ENCODE results near the gene BEST3. TPM values are rescaled to one million over a fixed set of nuclear protein-coding genes. Genes with fewer than 3 reads are reported as not detected.

Gene BEST3
- total and polyA plus RNA-seq, 2 of the 4 experiments (the other 2 are of a cell fraction), result under 0.01 to 0.07 TPM

GRCh38 chr12:69641546-69641945, 57.6 kb downstream of the BEST3 start:
- ChIA-PET CTCF (interaction anchor here (2.8 kb wide), 1 partner anchor 15 kb away, joined by 14 read pairs; no protein-coding TSS in a partner anchor), POLR2A (ENCODE audit: unreplicated experiment) (no interaction called here)
- no peak overlapping the region for H2AK5ac ChIP-seq (ENCODE audit: low read depth, low read length)
- no peak overlapping the region for H3K14ac ChIP-seq (replicated peaks; ENCODE audit: low read depth, low read length)
- no peak overlapping the region for H3K23ac ChIP-seq (ENCODE audit: low read depth, low read length)
- H2BK5ac ChIP-seq (ENCODE audit: low read depth, low read length, poor library complexity, severe bottlenecking), result no peak overlapping the region
- H4K5ac ChIP-seq (ENCODE audit: low read depth, low read length), result no peak overlapping the region
- H3K4me2 ChIP-seq (ENCODE audit: low read depth, low read length), result no peak overlapping the region
- dilution Hi-C loops (cut with HindIII; ENCODE audit: low sequenced_read_pairs, unreplicated experiment) (no loop called here), in situ Hi-C loops (cut with MboI; ENCODE audit: low sequenced_read_pairs) (no loop called here), intact Hi-C loops (cut with micrococcal nuclease) (no loop called here)
- no peak overlapping the region for H2AFZ ChIP-seq (replicated peaks; ENCODE audit: low read length, poor library complexity)
- no peak overlapping the region for H3K9ac ChIP-seq (ENCODE audit: low read depth, low read length)
- no peaks in the 10 kb centered on the region for H3K9me3 ChIP-seq (ENCODE audit: control insufficient read depth, insufficient read depth, low read length)
- H3K56ac ChIP-seq (ENCODE audit: extremely low read depth, insufficient read depth, low read length), result no peak overlapping the region; the same call in 1 of the 2 replicates
- TF ChIP-seq RAD21 (IDR thresholded peaks at IDR 0.05; ENCODE audit: low read length) (no peak), RCOR1 (IDR thresholded peaks at IDR 0.05; ENCODE audit: insufficient replicate concordance, low read length) (no peak), MXI1 (IDR thresholded peaks at IDR 0.05; ENCODE audit: borderline replicate concordance, low read depth, low read length) (no peak), CTCF (conservative IDR thresholded peaks at IDR 0.05; ENCODE audit: low read depth, low read length) (no peak), SMC3 (IDR thresholded peaks at IDR 0.05; ENCODE audit: low read depth, low read length) (no peak), RFX5 (IDR thresholded peaks at IDR 0.05; ENCODE audit: low read depth, low read length) (no peak), ELK1 (IDR thresholded peaks at IDR 0.05; ENCODE audit: borderline replicate concordance, low read depth, low read length) (no peak), MAFK (IDR thresholded peaks at IDR 0.05; ENCODE audit: low read depth, low read length) (no peak), POLR2A (IDR thresholded peaks at IDR 0.05; ENCODE audit: low read depth, low read length) (no peak), CHD1 (IDR thresholded peaks at IDR 0.05; ENCODE audit: low read depth, low read length) (no peak), CEBPB (IDR thresholded peaks at IDR 0.05; ENCODE audit: low read depth, low read length) (no peak), USF2 (IDR thresholded peaks at IDR 0.05; ENCODE audit: low read depth, low read length) (no peak), FOS (IDR thresholded peaks at IDR 0.05; ENCODE audit: low read depth, low read length) (no peak), BHLHE40 (IDR thresholded peaks at IDR 0.05; ENCODE audit: low read depth, low read length) (no peak), MAZ (IDR thresholded peaks at IDR 0.05; ENCODE audit: borderline replicate concordance, low read depth, low read length) (no peak), NFE2L2 (IDR thresholded peaks at IDR 0.05; ENCODE audit: low read depth, low read length) (no peak)
- H2AK9ac ChIP-seq (replicated peaks; ENCODE audit: low read depth, low read length, poor library complexity), result no peak overlapping the region
- H3K18ac ChIP-seq (ENCODE audit: low read depth, low read length), result no peak overlapping the region
- H2BK120ac ChIP-seq (ENCODE audit: low read depth, low read length), result no peak overlapping the region
- 100% methylated on average over 2 of the region's 7 CpGs; no CpG with 5 or more reads in 1 of the 2 experiments for WGBS, 2 experiments (ENCODE audit: extremely low coverage in 2 of 2, insufficient read length in 1 of 2)
- no peak for DNase-seq
- H4K20me1 ChIP-seq (ENCODE audit: insufficient read depth, low read length), result no peaks in the 10 kb centered on the region
- no peak overlapping the region for H4K91ac ChIP-seq (ENCODE audit: insufficient read depth, low read depth, low read length)
- H2BK15ac ChIP-seq (ENCODE audit: low read depth, low read length), result no peak overlapping the region
- H4K8ac ChIP-seq (ENCODE audit: low read depth in 2 of 2, low read length in 2 of 2), result no peak overlapping the region
- no peaks in the 10 kb centered on the region for H3K79me1 ChIP-seq (ENCODE audit: low read depth in 1 of 2, low read length in 2 of 2)
- H3K27ac ChIP-seq (ENCODE audit: insufficient read depth, low read length), result no peak overlapping the region
- H3K27me3 ChIP-seq (ENCODE audit: control insufficient read depth, insufficient read depth, low read length), result no peaks in the 10 kb centered on the region
- no peaks in the 10 kb centered on the region for H3K36me3 ChIP-seq (ENCODE audit: control insufficient read depth, insufficient read depth, low read length)
- peaks cover 2% of the 10 kb centered on the region; the same call in 1 of the 2 replicates for H3K9me1 ChIP-seq (ENCODE audit: insufficient read depth, low read length)
- no peak overlapping the region for H2BK20ac ChIP-seq (ENCODE audit: low read depth, low read length)
- ATAC-seq (ENCODE audit: low read depth), result no peak
- no peaks in the 10 kb centered on the region for H3K4me1 ChIP-seq (ENCODE audit: control insufficient read depth, insufficient read depth, low read length)
- H3K4me3 ChIP-seq (ENCODE audit: insufficient read depth, low read depth, low read length), result no peak overlapping the region
- no peak overlapping the region for H3K4ac ChIP-seq (ENCODE audit: low read depth, low read length)
- no TSS peak for BruUV-seq (replicated peaks)

Data from IMR-90 (cell line).